ENCODE data around the gene LIN54. TPM values are rescaled to one million over a fixed set of nuclear protein-coding genes. Genes with fewer than 3 reads are reported as not detected.
"Not testable (repeated sequence)": the region's sequence is repeated elsewhere in the genome, so short reads cannot be mapped to it uniquely, and the experiment has no call there.

Gene LIN54
- total RNA-seq, 1 donor from 2014 or later: 8.1 TPM

GRCh38 chr4:83012687-83013419 is 2.2 kb upstream of the LIN54 start:
- DNase-seq (ENCODE audit: low spot score): peak; percentile 99

GRCh38 chr4:83012200-83012686 is 1.6 kb upstream of the LIN54 start:
- DNase-seq (ENCODE audit: low spot score): no peak

- DNase-seq (ENCODE audit: low spot score): no peak
Measured at GRCh38 chr4:83011689-83012199, 1.1 kb upstream of the LIN54 start.

- no peak for DNase-seq (ENCODE audit: low spot score)
Measured at GRCh38 chr4:83010111-83010521, 507 bp downstream of the LIN54 start.

GRCh38 chr4:83009529-83009928 is 1.1 kb downstream of the LIN54 start:
- DNase-seq (ENCODE audit: low spot score): no peak

- DNase-seq (ENCODE audit: low spot score): not testable (repeated sequence)
Measured at GRCh38 chr4:83003044-83003791, 7.4 kb downstream of the LIN54 start.

- no peak for DNase-seq (ENCODE audit: low spot score)
Measured at GRCh38 chr4:83002329-83002728, 8.3 kb downstream of the LIN54 start.

- no peak for DNase-seq (ENCODE audit: low spot score)
Measured at GRCh38 chr4:82998898-82999297, 11.7 kb downstream of the LIN54 start.

GRCh38 chr4:82994834-82995233 is 15.8 kb downstream of the LIN54 start:
- no peak for DNase-seq (ENCODE audit: low spot score)

GRCh38 chr4:82989575-82990429 is 20.8 kb downstream of the LIN54 start:
- DNase-seq (ENCODE audit: low spot score): no peak

- DNase-seq (ENCODE audit: low spot score): no peak
Measured at GRCh38 chr4:82988323-82988832, 22.2 kb downstream of the LIN54 start.

- not testable (repeated sequence) for DNase-seq (ENCODE audit: low spot score)
Measured at GRCh38 chr4:82987519-82987918, 23.1 kb downstream of the LIN54 start.

- no peak for DNase-seq (ENCODE audit: low spot score)
Measured at GRCh38 chr4:82984459-82984858, 26.2 kb downstream of the LIN54 start.

GRCh38 chr4:82983444-82983843 is 27.2 kb downstream of the LIN54 start:
- DNase-seq (ENCODE audit: low spot score): no peak

- DNase-seq (ENCODE audit: low spot score): no peak
Measured at GRCh38 chr4:82981138-82981537, 29.5 kb downstream of the LIN54 start.

- no peak for DNase-seq (ENCODE audit: low spot score)
Measured at GRCh38 chr4:82975792-82976191, 34.8 kb downstream of the LIN54 start.

GRCh38 chr4:82969414-82969813 is 41.2 kb downstream of the LIN54 start:
- no peak for DNase-seq (ENCODE audit: low spot score)

GRCh38 chr4:82968972-82969371 is 41.7 kb downstream of the LIN54 start:
- no peak for DNase-seq (ENCODE audit: low spot score)

- no peak for DNase-seq (ENCODE audit: low spot score)
Measured at GRCh38 chr4:82965763-82966162, 44.9 kb downstream of the LIN54 start.

GRCh38 chr4:82957045-82957444 is 53.6 kb downstream of the LIN54 start:
- DNase-seq (ENCODE audit: low spot score): no peak

GRCh38 chr4:82954212-82954611 is 56.4 kb downstream of the LIN54 start:
- no peak for DNase-seq (ENCODE audit: low spot score)
